HEK293 (cell line): Measurements from ENCODE around the gene TRAPPC11.

Experiments used
- CTCF ChIA-PET: fragments of 350-600 bp; formaldehyde crosslinking; extraction: SDS; loops from one replicate; lab custom pipeline; 2021; ENCODE audit warnings: antibody characterized with exemption; lab: Yijun Ruan, JAX
- POLR2A ChIA-PET: fragments of 300-600 bp; formaldehyde crosslinking; extraction: SDS; loops from one replicate; lab custom pipeline; 2020; ENCODE audit warnings: antibody characterized with exemption, inconsistent platforms; lab: Yijun Ruan, JAX
- H3K27ac ChIP-seq: fragments of 200-500 bp; sonication (Bioruptor generic); 2 replicates; pipeline ENCODE4 v1.5.1; 2014; ENCODE audit warnings: low read depth, low read length, control low read depth, inconsistent platforms; ENCODE audit errors: extremely low read depth
- H3K36me3 ChIP-seq, 2 experiments: fragments of 200-500 bp in 1 of 2; sonication (Bioruptor generic) in 1 of 2; 1 replicate in 1 of 2; 2 replicates in 1 of 2; pipeline ENCODE4 v1.5.1; 2014 to 2017; ENCODE audit warnings: inconsistent platforms in 2 of 2, low read length in 2 of 2; ENCODE audit not compliant: control insufficient read depth in 2 of 2, insufficient read depth in 1 of 2
- H3K4me1 ChIP-seq: fragments of 200-500 bp; sonication (Bioruptor generic); 2 replicates; pipeline ENCODE4 v1.5.1; 2014; ENCODE audit warnings: mild to moderate bottlenecking, low read length, inconsistent platforms; ENCODE audit not compliant: control insufficient read depth, insufficient read depth
- H3K4me3 ChIP-seq: 2 replicates; pipeline ENCODE4 v1.5.1; 2011; ENCODE audit warnings: low read depth, mild to moderate bottlenecking, control low read depth, low read length, moderate library complexity
- H3K9me3 ChIP-seq: fragments of 200-500 bp; sonication (Bioruptor generic); 2 replicates; pipeline ENCODE4 v1.5.1; 2014; ENCODE audit warnings: low read depth, low read length, inconsistent platforms; ENCODE audit not compliant: control insufficient read depth, insufficient read depth
- MYNN ChIP-seq: fragments of 450-650 bp; formaldehyde crosslinking; IDR thresholded peaks from 2 replicates; pipeline ENCODE4 v1.5.1; 2016; ENCODE audit warnings: missing biosample characterization, missing genetic modification characterization, borderline replicate concordance
- ZNF354C ChIP-seq: fragments of 450-650 bp; formaldehyde crosslinking; IDR thresholded peaks from 2 replicates; pipeline ENCODE4 v1.5.1; 2016; ENCODE audit warnings: missing biosample characterization, missing genetic modification characterization, low read depth, borderline replicate concordance
- ZNF416 ChIP-seq: fragments of 450-650 bp; formaldehyde crosslinking; IDR thresholded peaks from 2 replicates; pipeline ENCODE4 v1.5.1; 2016; ENCODE audit warnings: missing biosample characterization, missing genetic modification characterization
- ZNF544 ChIP-seq: fragments of 450-650 bp; formaldehyde crosslinking; IDR thresholded peaks from 2 replicates; pipeline ENCODE4 v1.5.0; 2017; ENCODE audit warnings: missing biosample characterization, missing genetic modification characterization
- ZNF555 ChIP-seq: fragments of 450-650 bp; formaldehyde crosslinking; conservative IDR thresholded peaks from 2 replicates; pipeline ENCODE4 v1.5.1; 2017; ENCODE audit warnings: missing biosample characterization, mild to moderate bottlenecking, missing genetic modification characterization, inconsistent platforms
- ZNF558 ChIP-seq: fragments of 450-650 bp; formaldehyde crosslinking; IDR thresholded peaks from 2 replicates; pipeline ENCODE4 v1.5.1; 2016; ENCODE audit warnings: missing biosample characterization, missing genetic modification characterization
- ZNF654 ChIP-seq: fragments of 450-650 bp; formaldehyde crosslinking; IDR thresholded peaks from 2 replicates; pipeline ENCODE4 v1.5.1; 2016; ENCODE audit warnings: low read depth, missing biosample characterization, missing genetic modification characterization
- ZNF677 ChIP-seq: fragments of 450-650 bp; IDR thresholded peaks from 2 replicates; pipeline ENCODE4 v1.5.0; 2018; ENCODE audit warnings: missing biosample characterization, mild to moderate bottlenecking, missing genetic modification characterization, moderate library complexity
- ZSCAN30 ChIP-seq: fragments of 450-650 bp; IDR thresholded peaks from 2 replicates; pipeline ENCODE4 v1.5.1; 2018; ENCODE audit warnings: missing biosample characterization, mild to moderate bottlenecking, missing genetic modification characterization, moderate library complexity
- TF ChIP-seq, protein P1 (sequence below): fragments of 450-650 bp; formaldehyde crosslinking; IDR thresholded peaks from 2 replicates; pipeline ENCODE4 v1.5.1; 2016; ENCODE audit warnings: missing biosample characterization, missing genetic modification characterization
- TF ChIP-seq, protein P2 (sequence below): fragments of 450-650 bp; formaldehyde crosslinking; IDR thresholded peaks from 2 replicates; pipeline ENCODE4 v1.5.1; 2017; ENCODE audit warnings: missing biosample characterization, missing genetic modification characterization
- TF ChIP-seq, protein P3 (sequence below): fragments of 450-650 bp; formaldehyde crosslinking; IDR thresholded peaks from 2 replicates; pipeline ENCODE4 v1.5.1; 2016; ENCODE audit warnings: missing biosample characterization, missing genetic modification characterization

TRAPPC11 gene

DNA sequence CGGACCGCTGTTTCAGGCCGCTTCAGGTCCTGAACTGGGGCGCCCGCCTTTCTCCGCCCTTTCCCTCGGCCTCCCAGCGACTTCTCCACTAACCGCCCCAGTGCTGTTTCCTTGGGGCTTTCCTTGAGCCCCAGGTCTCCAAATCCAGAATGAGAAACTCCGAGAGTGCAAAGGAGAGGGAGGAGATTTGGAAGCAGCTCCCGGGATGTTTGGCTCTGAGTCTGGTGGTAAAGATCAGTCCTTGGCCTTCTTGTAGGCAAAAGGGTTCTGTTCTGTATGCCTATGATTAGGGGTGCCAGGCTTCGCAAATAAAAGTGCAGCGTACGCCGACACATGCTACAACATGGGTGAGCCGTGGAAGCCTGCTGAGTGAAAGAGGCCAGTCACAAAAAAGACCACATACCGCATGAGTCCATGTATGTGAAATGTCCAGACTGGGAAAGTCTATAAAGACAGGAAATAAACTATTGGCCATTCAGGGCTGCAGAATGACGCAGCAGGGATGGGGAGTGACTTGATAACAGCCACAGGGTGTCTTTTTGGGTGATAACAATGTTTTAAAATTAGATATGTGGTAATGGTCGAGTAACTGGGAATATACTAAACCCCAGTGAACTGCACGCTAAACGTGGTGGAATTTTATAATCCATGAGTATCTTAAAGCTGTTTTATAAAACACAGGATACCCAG, 99.8 kb downstream of the TRAPPC11 start:
- Histone ChIP-seq H3K9me3 (no peaks in the 10 kb centered on the region), H3K4me1 (0 out of 2 replicates have a peak, but pooled peaks cover 3% of the 10 kb centered on the region), H3K4me3 (no peak overlapping the region), H3K27ac (no peak overlapping the region), H3K36me3 (no peaks in the 10 kb centered on the region)
- POLR2A ChIA-PET = no interaction called here
- CTCF ChIA-PET = interaction anchor here (1.3 kb wide), 1 partner anchor 10 kb away, joined by 5 read pairs; no protein-coding TSS in a partner anchor
- TF ChIP-seq ZNF416 (no peak), ZNF677 (tag by site-specific recombination) (no peak), ZSCAN30 (tag by site-specific recombination) (no peak), ZNF654 (no peak), ZNF555 (no peak), MYNN (tag by site-specific recombination) (no peak)
- TF ChIP-seq, protein P1, sequence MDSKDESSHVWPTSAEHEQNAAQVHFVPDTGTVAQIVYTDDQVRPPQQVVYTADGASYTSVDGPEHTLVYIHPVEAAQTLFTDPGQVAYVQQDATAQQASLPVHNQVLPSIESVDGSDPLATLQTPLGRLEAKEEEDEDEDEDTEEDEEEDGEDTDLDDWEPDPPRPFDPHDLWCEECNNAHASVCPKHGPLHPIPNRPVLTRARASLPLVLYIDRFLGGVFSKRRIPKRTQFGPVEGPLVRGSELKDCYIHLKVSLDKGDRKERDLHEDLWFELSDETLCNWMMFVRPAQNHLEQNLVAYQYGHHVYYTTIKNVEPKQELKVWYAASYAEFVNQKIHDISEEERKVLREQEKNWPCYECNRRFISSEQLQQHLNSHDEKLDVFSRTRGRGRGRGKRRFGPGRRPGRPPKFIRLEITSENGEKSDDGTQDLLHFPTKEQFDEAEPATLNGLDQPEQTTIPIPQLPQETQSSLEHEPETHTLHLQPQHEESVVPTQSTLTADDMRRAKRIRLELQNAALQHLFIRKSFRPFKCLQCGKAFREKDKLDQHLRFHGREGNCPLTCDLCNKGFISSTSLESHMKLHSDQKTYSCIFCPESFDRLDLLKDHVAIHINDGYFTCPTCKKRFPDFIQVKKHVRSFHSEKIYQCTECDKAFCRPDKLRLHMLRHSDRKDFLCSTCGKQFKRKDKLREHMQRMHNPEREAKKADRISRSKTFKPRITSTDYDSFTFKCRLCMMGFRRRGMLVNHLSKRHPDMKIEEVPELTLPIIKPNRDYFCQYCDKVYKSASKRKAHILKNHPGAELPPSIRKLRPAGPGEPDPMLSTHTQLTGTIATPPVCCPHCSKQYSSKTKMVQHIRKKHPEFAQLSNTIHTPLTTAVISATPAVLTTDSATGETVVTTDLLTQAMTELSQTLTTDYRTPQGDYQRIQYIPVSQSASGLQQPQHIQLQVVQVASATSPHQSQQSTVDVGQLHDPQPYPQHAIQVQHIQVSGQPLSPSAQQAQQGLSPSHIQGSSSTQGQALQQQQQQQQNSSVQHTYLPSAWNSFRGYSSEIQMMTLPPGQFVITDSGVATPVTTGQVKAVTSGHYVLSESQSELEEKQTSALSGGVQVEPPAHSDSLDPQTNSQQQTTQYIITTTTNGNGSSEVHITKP (tag by site-specific recombination) = no peak

DNA sequence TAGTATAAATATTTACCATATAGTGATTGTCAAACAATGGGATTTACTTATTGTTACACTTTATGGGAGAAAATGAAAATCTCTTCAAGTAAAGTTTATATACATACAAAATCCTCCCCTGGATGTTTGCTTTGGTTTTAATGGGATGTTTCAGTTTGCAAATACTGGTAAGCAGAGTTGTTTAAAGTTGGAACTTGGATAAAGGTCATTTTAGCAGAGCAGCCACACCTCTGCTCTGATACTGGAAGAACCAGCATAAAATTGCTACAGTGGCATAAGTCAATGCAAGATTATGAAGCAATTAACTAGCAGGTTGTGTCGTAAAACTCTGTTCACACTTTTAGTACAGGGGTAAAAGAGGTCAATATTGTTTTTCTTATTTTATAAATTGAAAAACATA, 101.2 kb downstream of the TRAPPC11 start:
- H3K4me1 ChIP-seq = 0 out of 2 replicates have a peak, but pooled peaks cover 3% of the 10 kb centered on the region
- H3K27ac ChIP-seq = no peak overlapping the region
- no peaks in the 10 kb centered on the region for H3K36me3 ChIP-seq
- TF ChIP-seq ZNF558 (tag by site-specific recombination) (no peak), ZNF544 (tag by site-specific recombination) (no peak), ZNF354C (tag by site-specific recombination) (no peak)
- TF ChIP-seq, protein P2, sequence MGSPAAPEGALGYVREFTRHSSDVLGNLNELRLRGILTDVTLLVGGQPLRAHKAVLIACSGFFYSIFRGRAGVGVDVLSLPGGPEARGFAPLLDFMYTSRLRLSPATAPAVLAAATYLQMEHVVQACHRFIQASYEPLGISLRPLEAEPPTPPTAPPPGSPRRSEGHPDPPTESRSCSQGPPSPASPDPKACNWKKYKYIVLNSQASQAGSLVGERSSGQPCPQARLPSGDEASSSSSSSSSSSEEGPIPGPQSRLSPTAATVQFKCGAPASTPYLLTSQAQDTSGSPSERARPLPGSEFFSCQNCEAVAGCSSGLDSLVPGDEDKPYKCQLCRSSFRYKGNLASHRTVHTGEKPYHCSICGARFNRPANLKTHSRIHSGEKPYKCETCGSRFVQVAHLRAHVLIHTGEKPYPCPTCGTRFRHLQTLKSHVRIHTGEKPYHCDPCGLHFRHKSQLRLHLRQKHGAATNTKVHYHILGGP (tag by site-specific recombination) = no peak
- TF ChIP-seq, protein P3, sequence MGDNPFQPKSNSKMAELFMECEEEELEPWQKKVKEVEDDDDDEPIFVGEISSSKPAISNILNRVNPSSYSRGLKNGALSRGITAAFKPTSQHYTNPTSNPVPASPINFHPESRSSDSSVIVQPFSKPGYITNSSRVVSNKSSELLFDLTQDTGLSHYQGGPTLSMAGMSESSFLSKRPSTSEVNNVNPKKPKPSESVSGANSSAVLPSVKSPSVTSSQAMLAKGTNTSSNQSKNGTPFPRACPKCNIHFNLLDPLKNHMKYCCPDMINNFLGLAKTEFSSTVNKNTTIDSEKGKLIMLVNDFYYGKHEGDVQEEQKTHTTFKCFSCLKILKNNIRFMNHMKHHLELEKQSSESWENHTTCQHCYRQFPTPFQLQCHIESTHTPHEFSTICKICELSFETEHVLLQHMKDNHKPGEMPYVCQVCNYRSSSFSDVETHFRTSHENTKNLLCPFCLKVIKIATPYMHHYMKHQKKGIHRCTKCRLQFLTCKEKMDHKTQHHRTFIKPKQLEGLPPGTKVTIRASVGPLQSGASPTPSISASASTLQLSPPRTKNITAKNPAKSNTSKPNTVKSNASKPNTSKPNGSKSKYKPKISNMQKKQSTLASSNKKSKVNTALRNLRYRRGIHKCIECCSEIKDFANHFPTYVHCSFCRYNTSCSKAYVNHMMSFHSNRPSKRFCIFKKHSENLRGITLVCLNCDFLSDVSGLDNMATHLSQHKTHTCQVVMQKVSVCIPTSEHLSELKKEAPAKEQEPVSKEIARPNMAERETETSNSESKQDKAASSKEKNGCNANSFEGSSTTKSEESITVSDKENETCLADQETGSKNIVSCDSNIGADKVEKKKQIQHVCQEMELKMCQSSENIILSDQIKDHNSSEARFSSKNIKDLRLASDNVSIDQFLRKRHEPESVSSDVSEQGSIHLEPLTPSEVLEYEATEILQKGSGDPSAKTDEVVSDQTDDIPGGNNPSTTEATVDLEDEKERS (tag by site-specific recombination) = no peak
- TF ChIP-seq, protein P1 (tag by site-specific recombination) = peak; percentile 40; the same call in 1 of the 2 replicates
- POLR2A ChIA-PET = no interaction called here
- CTCF ChIA-PET = no interaction called here
- no peaks in the 10 kb centered on the region for H3K9me3 ChIP-seq
- no peak overlapping the region for H3K4me3 ChIP-seq
